H1 (cell line): ENCODE results near the gene SBF2. TPM values are rescaled to one million over a fixed set of nuclear protein-coding genes. Genes with fewer than 3 reads are reported as not detected.

Experiments
- CBX8 ChIP-seq: fragments of 300-800, 300-1000 bp; sonication (generic); IDR thresholded peaks from 2 replicates; pipeline ENCODE4 v1.7.1; 2016; ENCODE audit warnings: low read depth, low read length, borderline replicate concordance
- polyA plus RNA-seq, 7 experiments: library from polyadenylated mRNA; depleted of rRNA in 3 of 7; stranded (reverse) in 5 of 7; unstranded in 2 of 7; fragments of >200 nt in 5 of 7; fragments of 200-250 nt in 2 of 7; gene quantifications; 1 replicate in 5 of 7; 2 replicates in 1 of 7; 4 replicates in 1 of 7; pipeline versions ENCODE4 v1.2.1 to v1.2.3, GENCODE V29; 2011 to 2013; ENCODE audit warnings: missing spikeins in 2 of 7, mixed read lengths in 2 of 7
- total RNA-seq: library from RNA; stranded (reverse); fragmentation: NEBNext Ultra II Directional; extraction: Animal tissue kit (Norgen Biotek cat#: 25700); gene quantifications from 2 replicates; pipeline ENCODE4 v1.2.1, GENCODE V29; 2021

The SBF2 gene
- total and polyA plus RNA-seq, 2 of the 8 experiments (the other 6 are each of a cell fraction or from before 2014, with no cell fraction given) = 36.7 to 50.5 TPM

GRCh38 chr11:10147195-10147594 is 146.8 kb downstream of the SBF2 start (continued):
- TF ChIP-seq CBX8 = no peak
